Stimulated activated CD8-positive, alpha-beta memory T cell treated with anti-CD3 and anti-CD28 coated beads, Interleukin-7, amount 100 ng/mL, for 48 hours (primary cell): ENCODE results near the gene FMNL2.

Experiments used
- DNase-seq, 2 donors: peaks; one replicate each; pipeline ENCODE4 v3.0.0-alpha.2; 2020; ENCODE audit warnings: low read depth in 1 of 2; ENCODE audit errors: extremely low read depth in 1 of 2

The FMNL2 gene

GRCh38 chr2:152548111-152548875 is 213.3 kb downstream of the FMNL2 start:
- no peak for DNase-seq

- no peak for DNase-seq
Observed at GRCh38 chr2:152548996-152549395, 214.0 kb downstream of the FMNL2 start.

- DNase-seq = no peak
Observed at GRCh38 chr2:152549423-152549822, 214.4 kb downstream of the FMNL2 start.

GRCh38 chr2:152550386-152550785 is 215.4 kb downstream of the FMNL2 start:
- DNase-seq = no peak

GRCh38 chr2:152552888-152553287 is 217.9 kb downstream of the FMNL2 start:
- DNase-seq = no peak

GRCh38 chr2:152553518-152553917 is 218.5 kb downstream of the FMNL2 start:
- DNase-seq = no peak

GRCh38 chr2:152555048-152555447 is 220.1 kb downstream of the FMNL2 start:
- no peak for DNase-seq

GRCh38 chr2:152556506-152556905 is 221.5 kb downstream of the FMNL2 start:
- no peak for DNase-seq

- DNase-seq = no peak
Observed at GRCh38 chr2:152557273-152557888, 222.4 kb downstream of the FMNL2 start.

GRCh38 chr2:152558158-152558984 is 223.4 kb downstream of the FMNL2 start:
- no peak for DNase-seq

GRCh38 chr2:152559008-152559407 is 224.0 kb downstream of the FMNL2 start:
- no peak for DNase-seq

GRCh38 chr2:152560166-152560565 is 225.2 kb downstream of the FMNL2 start:
- no peak for DNase-seq

- DNase-seq = no peak
Observed at GRCh38 chr2:152560873-152561595, 226.1 kb downstream of the FMNL2 start.

GRCh38 chr2:152562198-152562884 is 227.4 kb downstream of the FMNL2 start:
- no peak for DNase-seq

- no peak for DNase-seq
Observed at GRCh38 chr2:152563764-152564163, 228.8 kb downstream of the FMNL2 start.

- DNase-seq = no peak
Observed at GRCh38 chr2:152564754-152565551, 230.0 kb downstream of the FMNL2 start.

- DNase-seq = no peak
Observed at GRCh38 chr2:152565884-152566727, 231.1 kb downstream of the FMNL2 start.

GRCh38 chr2:152566728-152567069 is 231.7 kb downstream of the FMNL2 start:
- DNase-seq = no peak

GRCh38 chr2:152568531-152568930 is 233.6 kb downstream of the FMNL2 start:
- DNase-seq = no peak
